ENCODE data around the gene NRG2.

Gene NRG2

GRCh38 chr5:139838381-139839197 is 204.5 kb downstream of the NRG2 start:
- no peak for DNase-seq (ENCODE audit: low spot score)

GRCh38 chr5:139837711-139838380 is 205.3 kb downstream of the NRG2 start:
- no peak for DNase-seq (ENCODE audit: low spot score)

GRCh38 chr5:139836469-139837208 is 206.5 kb downstream of the NRG2 start:
- DNase-seq (ENCODE audit: low spot score) = no peak

GRCh38 chr5:139835656-139836055 is 207.4 kb downstream of the NRG2 start:
- DNase-seq (ENCODE audit: low spot score) = no peak

- DNase-seq (ENCODE audit: low spot score) = no peak
Measured at GRCh38 chr5:139833525-139833924, 209.6 kb downstream of the NRG2 start.

GRCh38 chr5:139831624-139832023 is 211.5 kb downstream of the NRG2 start:
- DNase-seq (ENCODE audit: low spot score) = no peak

- no peak for DNase-seq (ENCODE audit: low spot score)
Measured at GRCh38 chr5:139829471-139829870, 213.6 kb downstream of the NRG2 start.

- no peak for DNase-seq (ENCODE audit: low spot score)
Measured at GRCh38 chr5:139828207-139828895, 214.7 kb downstream of the NRG2 start.

- no peak for DNase-seq (ENCODE audit: low spot score)
Measured at GRCh38 chr5:139825690-139826089, 217.4 kb downstream of the NRG2 start.

- no peak for DNase-seq (ENCODE audit: low spot score)
Measured at GRCh38 chr5:139823757-139824355, 219.2 kb downstream of the NRG2 start.

- no peak for DNase-seq (ENCODE audit: low spot score)
Measured at GRCh38 chr5:139822553-139823425, 220.3 kb downstream of the NRG2 start.

- DNase-seq (ENCODE audit: low spot score) = no peak
Measured at GRCh38 chr5:139821806-139822552, 221.1 kb downstream of the NRG2 start.

- DNase-seq (ENCODE audit: low spot score) = no peak
Measured at GRCh38 chr5:139820606-139821005, 222.5 kb downstream of the NRG2 start.

- no peak for DNase-seq (ENCODE audit: low spot score)
Measured at GRCh38 chr5:139820130-139820529, 223.0 kb downstream of the NRG2 start.

- no peak for DNase-seq (ENCODE audit: low spot score)
Measured at GRCh38 chr5:139817970-139818369, 225.1 kb downstream of the NRG2 start.

- no peak for DNase-seq (ENCODE audit: low spot score)
Measured at GRCh38 chr5:139817362-139817761, 225.7 kb downstream of the NRG2 start.

- DNase-seq (ENCODE audit: low spot score) = no peak
Measured at GRCh38 chr5:139816566-139816965, 226.5 kb downstream of the NRG2 start.

- no peak for DNase-seq (ENCODE audit: low spot score)
Measured at GRCh38 chr5:139814704-139815280, 228.3 kb downstream of the NRG2 start.

GRCh38 chr5:139814191-139814601 is 228.9 kb downstream of the NRG2 start:
- DNase-seq (ENCODE audit: low spot score) = no peak
